H54 (cell line): Measurements from ENCODE around the gene SYTL3.

Experiments
- DNase-seq: peaks from one replicate; pipeline ENCODE4 v3.0.0; 2011; ENCODE audit warnings: low spot score, mixed read lengths; ENCODE audit not compliant: insufficient read length
- FAIRE-seq: peaks from 3 replicates; lab custom pipeline; 2011; peaks lifted over from hg19 to GRCh38; lab: Jason Lieb, UNC
- POLR2A ChIP-seq: IDR thresholded peaks from 2 replicates; pipeline ENCODE4 v1.6.1; 2011; ENCODE audit warnings: low read depth, mild to moderate bottlenecking, low read length

SYTL3 gene

GRCh38 chr6:158771399-158772152 lies 121.7 kb downstream of the SYTL3 start:
- no peak for FAIRE-seq
- DNase-seq, result no peak
- no peak for TF ChIP-seq POLR2A

GRCh38 chr6:158772172-158772571 lies 122.3 kb downstream of the SYTL3 start:
- FAIRE-seq, result no peak
- TF ChIP-seq POLR2A, result no peak
- DNase-seq, result no peak

DNA sequence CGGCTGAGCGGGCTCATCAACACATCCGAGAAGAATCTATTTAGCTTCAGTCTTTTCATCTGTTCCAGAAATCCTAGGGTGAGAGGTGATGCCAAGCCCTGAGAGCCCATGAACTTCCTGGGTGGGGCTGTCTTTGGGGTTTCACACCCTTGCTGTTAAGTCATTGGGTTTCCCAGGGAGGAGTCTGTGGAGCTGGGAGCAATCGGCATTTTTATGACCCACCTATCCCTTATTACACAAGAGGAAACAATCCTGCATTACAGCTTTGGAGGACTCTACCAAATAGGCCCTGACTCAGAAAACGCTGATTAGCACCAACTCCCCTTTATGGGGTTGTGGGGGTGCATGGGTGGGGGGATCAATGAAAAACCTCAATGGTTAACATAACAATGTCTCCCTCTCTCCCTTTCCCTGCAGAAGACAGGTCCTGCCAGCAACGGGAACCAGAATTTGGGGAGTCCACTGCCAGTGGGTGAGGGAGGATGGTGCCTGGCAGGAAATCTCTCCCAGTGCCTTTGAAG lies 123.1 kb downstream of the SYTL3 start:
- FAIRE-seq (no peak), DNase-seq (no peak)
- TF ChIP-seq POLR2A, result no peak

DNA sequence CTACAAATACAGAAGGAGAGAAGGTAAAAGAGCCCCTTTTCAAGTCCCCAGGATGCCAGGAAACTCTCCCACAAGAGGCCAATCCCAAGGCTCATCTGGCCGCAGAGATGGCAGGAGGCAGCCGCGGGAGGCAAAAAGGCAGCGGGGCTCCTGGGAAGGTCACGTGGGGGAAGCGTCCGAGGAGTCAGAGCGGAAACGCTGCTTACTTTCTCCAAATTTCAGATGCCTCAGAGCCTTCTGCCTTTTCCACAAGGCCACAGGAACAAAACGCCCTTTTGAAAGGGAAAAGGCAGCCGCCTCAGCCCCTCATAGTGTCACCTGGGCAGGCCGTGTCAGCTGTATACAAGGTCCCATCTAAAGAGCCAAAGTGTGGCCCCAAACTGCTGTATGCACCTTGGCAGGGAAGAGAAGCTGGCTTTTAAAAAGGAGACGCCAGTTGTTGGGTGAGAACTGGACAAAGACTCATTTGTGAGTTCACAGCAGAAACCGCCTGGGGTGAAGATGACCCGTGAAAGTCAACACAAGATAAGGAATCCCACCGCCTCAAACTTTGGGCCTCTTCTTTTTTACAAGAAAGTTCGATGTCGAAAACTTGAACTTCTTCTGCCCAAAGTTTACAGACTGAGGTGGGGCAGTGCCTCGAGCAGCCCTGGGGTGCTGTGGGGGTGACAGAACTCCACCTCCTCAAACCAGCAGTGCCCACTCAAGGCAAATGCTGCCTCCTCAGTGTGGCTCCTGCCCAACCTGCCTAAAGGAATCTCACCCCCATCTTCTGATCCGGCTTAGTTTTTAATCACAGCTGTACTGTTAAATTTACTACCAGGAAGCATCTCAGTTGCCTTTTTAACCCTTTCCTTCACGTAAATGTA lies 124.0 kb downstream of the SYTL3 start:
- DNase-seq (no peak), FAIRE-seq (no peak)
- no peak for TF ChIP-seq POLR2A

GRCh38 chr6:158774717-158775449 lies 125.0 kb downstream of the SYTL3 start:
- DNase-seq, result no peak
- FAIRE-seq, result no peak
- no peak for TF ChIP-seq POLR2A

DNA sequence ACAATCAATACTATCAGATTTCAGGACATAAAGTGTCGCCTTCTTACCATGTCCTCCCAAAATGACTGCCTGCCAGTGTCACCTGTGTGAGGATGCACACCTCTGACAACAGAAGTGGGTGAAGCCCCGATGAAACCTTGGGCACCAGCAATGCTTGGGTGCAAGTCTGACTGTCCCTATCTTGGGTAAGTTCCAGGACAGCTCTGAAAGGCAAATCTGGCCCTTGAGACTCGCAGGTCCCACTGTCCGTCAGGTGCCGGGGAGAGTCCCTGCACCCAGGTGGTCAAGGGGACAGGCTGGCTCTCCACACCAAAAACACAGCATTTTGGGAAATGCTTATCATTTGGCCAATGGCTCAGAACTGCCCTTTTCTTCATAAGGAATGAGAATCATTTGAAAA lies 126.0 kb downstream of the SYTL3 start:
- no peak for FAIRE-seq
- no peak for TF ChIP-seq POLR2A
- DNase-seq, result no peak

GRCh38 chr6:158776737-158777136 lies 126.9 kb downstream of the SYTL3 start:
- no peak for DNase-seq
- no peak for FAIRE-seq
- no peak for TF ChIP-seq POLR2A

- FAIRE-seq (no peak), DNase-seq (no peak)
- no peak for TF ChIP-seq POLR2A
Observed at GRCh38 chr6:158777510-158777909, 127.7 kb downstream of the SYTL3 start.

DNA sequence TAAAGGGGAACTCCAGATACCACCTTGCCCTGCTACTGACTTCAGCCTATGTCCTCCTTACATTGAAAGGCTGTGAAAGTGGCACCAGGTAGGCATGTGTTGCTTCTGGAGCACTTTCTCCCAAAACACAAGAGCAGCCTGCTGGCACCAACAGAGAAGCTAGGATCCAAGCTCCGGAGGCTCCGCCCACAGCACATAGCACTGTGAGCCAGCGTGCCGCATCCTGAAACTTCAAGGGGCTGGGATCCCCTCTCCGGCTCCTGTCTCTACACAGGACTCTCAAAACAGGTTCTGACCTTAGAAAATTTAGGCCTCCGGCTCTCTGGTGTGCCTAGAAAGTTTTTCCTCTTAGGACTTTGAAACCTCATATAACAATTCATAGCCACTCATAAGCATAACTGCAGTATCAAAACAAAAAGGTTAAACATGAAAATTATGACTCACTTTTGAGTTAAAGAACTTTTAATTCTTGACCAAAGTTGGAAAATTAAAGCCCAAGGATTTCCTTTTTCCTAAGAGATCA lies 128.2 kb downstream of the SYTL3 start:
- no peak for TF ChIP-seq POLR2A
- no peak for DNase-seq
- no peak for FAIRE-seq

DNA sequence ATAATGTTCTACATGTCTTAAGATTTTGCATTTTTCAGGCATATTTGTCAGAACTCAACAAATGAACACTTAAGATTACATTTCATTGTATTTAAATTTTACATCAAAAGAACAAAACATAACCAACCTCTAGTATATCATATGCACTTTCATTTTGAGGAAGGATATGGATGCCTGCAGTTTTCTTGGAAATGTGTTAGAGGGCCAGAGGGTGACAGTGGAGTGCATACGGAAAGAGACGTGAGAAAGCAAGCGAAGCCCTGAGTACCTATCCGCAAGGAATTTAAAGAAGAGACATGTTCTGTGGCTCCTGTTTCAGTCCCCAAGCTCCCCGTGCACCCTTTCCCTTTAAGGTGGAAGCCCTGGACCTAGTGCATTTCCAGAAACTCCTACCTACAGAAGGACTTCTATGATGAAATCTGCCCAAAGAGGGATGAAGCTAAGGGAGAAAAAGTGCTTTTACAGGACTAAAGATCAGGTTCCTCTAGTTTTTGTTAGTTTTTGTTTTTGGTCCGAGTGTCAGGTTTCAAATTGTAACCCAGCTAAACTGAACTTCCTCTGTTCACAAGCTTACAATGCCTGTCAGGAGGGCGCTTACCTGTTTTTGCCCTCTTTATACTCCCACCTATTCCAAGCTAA lies 130.5 kb downstream of the SYTL3 start:
- TF ChIP-seq POLR2A, result no peak
- FAIRE-seq, result no peak
- no peak for DNase-seq

GRCh38 chr6:158780988-158781691 lies 131.3 kb downstream of the SYTL3 start:
- DNase-seq, result no peak
- FAIRE-seq, result no peak
- TF ChIP-seq POLR2A, result no peak

GRCh38 chr6:158781692-158782373 lies 132.0 kb downstream of the SYTL3 start:
- DNase-seq, result no peak
- no peak for FAIRE-seq
- TF ChIP-seq POLR2A, result no peak
